PFSK-1 (cell line): Measurements from ENCODE around the gene USHBP1.

Experiments used
- POLR2AphosphoS5 ChIP-seq: IDR thresholded peaks from 2 replicates; pipeline ENCODE4 v1.6.1; 2012; ENCODE audit warnings: low read depth, mild to moderate bottlenecking, control low read depth, low read length, moderate library complexity
- SIN3A ChIP-seq: IDR thresholded peaks from 2 replicates; pipeline ENCODE4 v1.6.1; 2012; ENCODE audit warnings: mild to moderate bottlenecking, low read length, moderate library complexity, borderline replicate concordance; ENCODE audit not compliant: insufficient read depth

- no peak for TF ChIP-seq POLR2AphosphoS5
- TF ChIP-seq SIN3A = no peak
These were observed 48.4 kb downstream of the USHBP1 start for GRCh38 chr19:17216058-17216670.
